Measurements from ENCODE around the gene GRM4.
"Not testable (repeated sequence)": the region's sequence is repeated elsewhere in the genome, so short reads cannot be mapped to it uniquely, and the experiment has no call there.

The GRM4 gene

GRCh38 chr6:34018961-34019606 lies 126.8 kb downstream of the GRM4 start:
- Histone ChIP-seq H3K4me1 (ENCODE audit: control insufficient read depth, insufficient read depth, low read length) (no peaks in the 10 kb centered on the region), H3K27me3 (ENCODE audit: control insufficient read depth, insufficient read depth, low read length) (no peaks in the 10 kb centered on the region), H3K36me3 (ENCODE audit: control insufficient read depth, insufficient read depth, low read length) (no peaks in the 10 kb centered on the region), H3K9ac (ENCODE audit: low read length) (no peak overlapping the region), H3K4me3 (ENCODE audit: low read length) (no peak overlapping the region), H3K27ac (ENCODE audit: low read depth, low read length) (no peak overlapping the region)

DNA sequence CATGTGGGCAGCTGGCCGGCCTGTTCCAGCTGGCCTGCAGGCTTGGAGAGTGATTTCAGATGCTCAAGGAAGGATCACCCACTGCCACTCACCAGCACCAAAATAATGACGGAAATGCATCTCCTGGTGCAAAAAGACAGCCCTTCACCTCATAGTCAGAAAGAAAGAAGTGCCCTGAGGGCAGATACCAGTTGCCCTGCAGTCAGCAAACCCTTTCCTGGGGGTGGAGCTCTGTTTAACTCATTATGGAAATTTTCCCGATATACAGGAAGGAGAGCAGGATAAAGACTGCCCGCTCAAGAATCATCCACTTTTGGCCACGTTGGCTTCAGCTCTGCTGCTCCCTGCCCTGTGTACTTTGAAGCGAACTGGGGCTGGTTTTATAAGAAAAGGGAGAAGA lies 127.9 kb downstream of the GRM4 start:
- Histone ChIP-seq H3K9ac (ENCODE audit: low read length) (no peak overlapping the region), H3K36me3 (ENCODE audit: control insufficient read depth, insufficient read depth, low read length) (no peaks in the 10 kb centered on the region), H3K4me3 (ENCODE audit: low read length) (no peak overlapping the region), H3K4me1 (ENCODE audit: control insufficient read depth, insufficient read depth, low read length) (no peaks in the 10 kb centered on the region), H3K27ac (ENCODE audit: low read depth, low read length) (no peak overlapping the region), H3K27me3 (ENCODE audit: control insufficient read depth, insufficient read depth, low read length) (no peaks in the 10 kb centered on the region)

DNA sequence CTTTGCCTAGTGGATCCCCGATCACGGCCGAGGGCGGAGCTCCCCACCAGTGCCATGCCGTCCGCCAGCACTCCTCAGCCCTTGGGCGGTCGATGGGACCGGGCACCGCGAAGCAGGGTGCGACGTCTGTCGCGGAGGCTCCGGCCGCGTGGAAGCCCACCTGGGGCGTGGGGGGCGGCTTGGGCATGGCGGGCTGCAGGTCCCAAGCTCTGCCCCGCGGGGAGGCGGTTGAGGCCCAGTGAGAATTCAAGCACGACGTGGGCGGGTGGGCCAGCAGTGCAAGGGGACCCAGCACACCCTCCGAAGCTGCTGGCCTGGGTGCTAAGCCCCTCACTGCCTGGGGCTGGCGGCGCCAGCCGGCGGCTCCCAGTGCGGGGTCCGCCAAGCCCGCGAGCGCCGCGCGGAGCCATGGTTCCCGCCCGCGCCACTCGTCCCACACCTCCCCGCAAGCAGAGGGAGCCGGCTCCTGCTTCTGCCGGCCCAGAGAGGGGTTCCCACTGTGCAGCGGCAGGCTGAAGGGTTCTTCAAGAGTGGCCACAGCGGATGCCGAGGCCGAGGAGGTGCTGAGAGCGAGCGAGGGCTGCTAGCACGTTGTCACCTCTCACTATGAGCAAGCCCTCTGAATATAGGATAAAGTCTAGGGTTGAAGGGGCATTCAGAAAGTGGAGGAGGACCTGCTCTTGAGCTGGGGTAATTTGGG lies 128.6 kb downstream of the GRM4 start:
- H3K9ac ChIP-seq (ENCODE audit: low read length) = no peak overlapping the region
- no peak overlapping the region for H3K4me3 ChIP-seq (ENCODE audit: low read length)
- H3K36me3 ChIP-seq (ENCODE audit: control insufficient read depth, insufficient read depth, low read length) = no peaks in the 10 kb centered on the region
- H3K27me3 ChIP-seq (ENCODE audit: control insufficient read depth, insufficient read depth, low read length) = no peaks in the 10 kb centered on the region
- H3K27ac ChIP-seq (ENCODE audit: low read depth, low read length) = no peak overlapping the region
- no peaks in the 10 kb centered on the region for H3K4me1 ChIP-seq (ENCODE audit: control insufficient read depth, insufficient read depth, low read length)

DNA sequence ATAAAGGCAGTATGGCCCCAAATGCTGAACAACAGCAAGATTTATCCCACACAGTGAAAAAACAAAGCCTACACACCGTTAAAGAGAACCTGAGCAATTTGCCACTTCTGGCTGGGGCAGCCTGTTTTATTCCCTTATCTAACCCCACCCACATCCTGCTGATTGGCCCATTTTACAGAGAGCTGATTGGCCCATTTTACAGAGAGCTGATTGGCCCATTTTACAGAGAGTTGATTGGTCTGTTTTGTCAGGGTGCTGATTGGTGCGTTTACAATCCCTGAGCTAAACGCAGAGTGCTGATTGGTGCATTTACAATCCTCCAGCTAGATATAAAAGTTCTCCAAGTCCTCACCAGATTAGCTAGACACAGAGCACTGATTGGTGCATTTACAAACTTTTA lies 129.3 kb downstream of the GRM4 start:
- not testable (repeated sequence) for H3K27me3 ChIP-seq (ENCODE audit: control insufficient read depth, insufficient read depth, low read length); H3K4me3 ChIP-seq (ENCODE audit: low read length); H3K36me3 ChIP-seq (ENCODE audit: control insufficient read depth, insufficient read depth, low read length)

DNA sequence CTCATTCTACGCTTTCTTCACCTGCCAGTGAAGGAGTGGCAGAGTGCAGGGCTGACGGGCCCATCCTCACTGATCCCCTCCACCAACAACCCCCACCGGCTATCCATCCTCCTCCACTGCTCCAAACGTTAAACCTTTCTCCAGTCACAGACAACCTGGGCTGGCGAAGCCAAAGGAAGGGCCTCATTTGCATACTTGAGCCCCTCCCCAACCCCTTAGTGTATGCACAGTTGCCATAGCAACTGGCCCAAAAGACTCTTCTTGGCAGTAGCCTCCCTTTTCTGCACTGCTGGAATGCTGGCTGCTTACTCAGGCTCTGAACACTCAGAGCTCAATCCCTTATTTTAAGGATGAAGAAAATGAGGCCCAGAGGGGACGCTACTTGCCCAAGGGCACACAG lies 130.3 kb downstream of the GRM4 start:
- H3K9ac ChIP-seq (ENCODE audit: low read length) = no peak overlapping the region
- no peak overlapping the region for H3K27ac ChIP-seq (ENCODE audit: low read depth, low read length)
- no peak overlapping the region for H3K4me3 ChIP-seq (ENCODE audit: low read length)

More for the DNA sequence above, 129.3 kb downstream of the GRM4 start:
- not testable (repeated sequence) for H3K4me1 ChIP-seq (ENCODE audit: control insufficient read depth, insufficient read depth, low read length); H3K9ac ChIP-seq (ENCODE audit: low read length); H3K27ac ChIP-seq (ENCODE audit: low read depth, low read length)

DNA sequence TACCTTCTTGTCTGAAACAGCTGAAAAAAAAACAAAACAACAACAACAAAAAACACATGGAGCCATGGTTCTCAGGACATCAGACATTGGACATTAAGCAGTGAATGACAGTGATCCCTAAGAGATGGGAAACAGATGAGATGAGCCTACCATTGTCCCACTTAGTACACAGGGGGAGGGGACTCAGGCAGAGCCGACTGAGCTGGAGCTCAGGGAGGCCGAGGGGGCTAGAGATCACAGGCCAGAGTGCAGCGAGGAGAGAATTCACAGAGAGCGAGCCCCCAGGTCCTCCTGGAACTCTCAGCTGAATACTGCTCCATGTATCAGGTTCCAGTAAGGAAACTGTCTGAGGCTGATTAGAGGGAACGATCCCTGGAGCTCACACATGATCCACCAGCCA lies 134.6 kb downstream of the GRM4 start:
- Histone ChIP-seq H3K4me1 (ENCODE audit: control insufficient read depth, insufficient read depth, low read length) (no peaks in the 10 kb centered on the region), H3K4me3 (ENCODE audit: low read length) (no peak overlapping the region), H3K27ac (ENCODE audit: low read depth, low read length) (no peak overlapping the region), H3K36me3 (ENCODE audit: control insufficient read depth, insufficient read depth, low read length) (no peaks in the 10 kb centered on the region), H3K27me3 (ENCODE audit: control insufficient read depth, insufficient read depth, low read length) (peaks cover 2% of the 10 kb centered on the region), H3K9ac (ENCODE audit: low read length) (no peak overlapping the region)

More for the DNA sequence above, 130.3 kb downstream of the GRM4 start:
- Histone ChIP-seq H3K27me3 (ENCODE audit: control insufficient read depth, insufficient read depth, low read length) (no peaks in the 10 kb centered on the region), H3K36me3 (ENCODE audit: control insufficient read depth, insufficient read depth, low read length) (no peaks in the 10 kb centered on the region), H3K4me1 (ENCODE audit: control insufficient read depth, insufficient read depth, low read length) (no peaks in the 10 kb centered on the region)

DNA sequence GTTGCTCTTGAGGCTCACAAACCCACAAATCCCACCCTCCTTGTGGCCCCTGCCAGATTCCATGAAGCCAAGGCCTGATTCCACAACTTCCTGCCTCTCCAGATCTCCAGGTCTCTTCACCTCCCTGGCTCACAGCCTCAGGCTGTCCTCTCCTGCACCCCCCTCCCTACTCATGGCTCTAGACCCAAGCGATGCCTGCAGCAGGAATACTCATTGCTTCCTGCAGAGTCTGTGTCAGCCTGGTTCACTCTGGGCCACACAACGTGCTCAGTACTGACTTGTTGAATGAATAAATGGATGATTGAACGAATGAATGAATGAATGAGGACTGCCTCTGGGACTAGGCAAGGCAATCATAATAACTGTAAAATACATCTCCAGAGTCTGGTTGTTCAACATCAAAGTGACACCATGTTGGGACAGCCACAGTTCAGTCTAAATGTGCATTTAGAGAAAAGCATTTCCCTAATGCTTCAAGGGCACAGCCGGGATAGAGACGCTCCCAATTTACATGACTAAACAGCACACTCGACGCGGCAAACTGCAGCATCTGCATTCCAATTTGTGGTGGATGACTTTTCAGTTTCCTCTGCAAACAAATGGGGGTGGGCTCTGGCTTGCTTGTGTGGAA lies 139.9 kb downstream of the GRM4 start:
- Histone ChIP-seq H3K27ac (ENCODE audit: low read depth, low read length) (no peak overlapping the region), H3K36me3 (ENCODE audit: control insufficient read depth, insufficient read depth, low read length) (no peaks in the 10 kb centered on the region), H3K4me1 (ENCODE audit: control insufficient read depth, insufficient read depth, low read length) (no peaks in the 10 kb centered on the region), H3K4me3 (ENCODE audit: low read length) (no peak overlapping the region), H3K27me3 (ENCODE audit: control insufficient read depth, insufficient read depth, low read length) (peaks cover 2% of the 10 kb centered on the region), H3K9ac (ENCODE audit: low read length) (no peak overlapping the region)

- H3K36me3 ChIP-seq (ENCODE audit: control insufficient read depth, insufficient read depth, low read length) = no peaks in the 10 kb centered on the region
- no peaks in the 10 kb centered on the region for H3K4me1 ChIP-seq (ENCODE audit: control insufficient read depth, insufficient read depth, low read length)
- H3K27me3 ChIP-seq (ENCODE audit: control insufficient read depth, insufficient read depth, low read length) = peaks cover 2% of the 10 kb centered on the region
- no peak overlapping the region for H3K4me3 ChIP-seq (ENCODE audit: low read length)
- H3K9ac ChIP-seq (ENCODE audit: low read length) = no peak overlapping the region
- no peak overlapping the region for H3K27ac ChIP-seq (ENCODE audit: low read depth, low read length)
These were observed 141.2 kb downstream of the GRM4 start for GRCh38 chr6:34004706-34005105.

DNA sequence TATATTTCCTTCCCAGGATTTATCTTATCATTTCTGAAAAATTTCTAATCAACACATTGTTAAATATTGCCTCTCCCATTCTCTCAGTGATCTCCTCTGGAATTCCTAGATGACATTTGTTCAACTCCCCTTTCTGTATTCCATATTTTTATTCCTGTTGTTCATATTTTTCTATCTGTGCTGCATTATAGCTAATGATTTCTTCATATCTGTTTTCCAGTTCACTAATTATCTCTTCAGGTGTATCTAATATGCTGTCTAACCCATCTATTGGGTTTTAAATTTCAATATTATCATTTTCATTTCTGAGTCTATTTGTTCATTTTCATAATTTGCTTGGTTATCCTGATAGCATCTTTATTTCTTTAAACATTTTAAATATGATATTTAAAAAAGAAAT lies 141.9 kb downstream of the GRM4 start:
- no peaks in the 10 kb centered on the region for H3K4me1 ChIP-seq (ENCODE audit: control insufficient read depth, insufficient read depth, low read length)
- peaks cover 2% of the 10 kb centered on the region for H3K27me3 ChIP-seq (ENCODE audit: control insufficient read depth, insufficient read depth, low read length)
- no peak overlapping the region for H3K9ac ChIP-seq (ENCODE audit: low read length)
- no peak overlapping the region for H3K27ac ChIP-seq (ENCODE audit: low read depth, low read length)
- no peaks in the 10 kb centered on the region for H3K36me3 ChIP-seq (ENCODE audit: control insufficient read depth, insufficient read depth, low read length)
- no peak overlapping the region for H3K4me3 ChIP-seq (ENCODE audit: low read length)

GRCh38 chr6:34001706-34002621 lies 143.9 kb downstream of the GRM4 start:
- Histone ChIP-seq H3K4me3 (ENCODE audit: low read length) (no peak overlapping the region), H3K36me3 (ENCODE audit: control insufficient read depth, insufficient read depth, low read length) (no peaks in the 10 kb centered on the region), H3K27ac (ENCODE audit: low read depth, low read length) (no peak overlapping the region), H3K27me3 (ENCODE audit: control insufficient read depth, insufficient read depth, low read length) (no peaks in the 10 kb centered on the region), H3K4me1 (ENCODE audit: control insufficient read depth, insufficient read depth, low read length) (no peaks in the 10 kb centered on the region), H3K9ac (ENCODE audit: low read length) (no peak overlapping the region)

DNA sequence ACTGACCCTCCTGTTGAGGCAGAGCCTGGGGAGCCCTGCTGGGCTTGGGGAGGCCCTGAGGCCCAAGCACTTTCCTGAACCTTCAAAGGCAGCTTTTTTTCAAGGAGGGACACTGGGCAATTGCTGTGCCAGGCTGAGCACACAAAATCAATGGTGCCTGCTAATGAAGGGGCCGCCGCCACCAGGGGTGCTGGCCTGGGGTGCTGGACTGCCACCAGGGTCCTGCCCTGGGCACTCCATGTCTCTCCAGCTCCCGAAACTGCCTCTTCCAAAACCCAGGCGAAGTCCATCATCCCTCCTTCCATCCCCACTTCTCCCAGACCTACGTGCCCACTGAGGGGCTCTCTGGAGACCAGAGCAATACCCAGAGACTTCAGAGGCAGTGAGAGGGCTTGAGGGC lies 145.6 kb downstream of the GRM4 start:
- H3K27ac ChIP-seq (ENCODE audit: low read depth, low read length) = no peak overlapping the region
- H3K9ac ChIP-seq (ENCODE audit: low read length) = no peak overlapping the region
- no peaks in the 10 kb centered on the region for H3K27me3 ChIP-seq (ENCODE audit: control insufficient read depth, insufficient read depth, low read length)
- H3K4me3 ChIP-seq (ENCODE audit: low read length) = no peak overlapping the region
- H3K36me3 ChIP-seq (ENCODE audit: control insufficient read depth, insufficient read depth, low read length) = no peaks in the 10 kb centered on the region
- no peaks in the 10 kb centered on the region for H3K4me1 ChIP-seq (ENCODE audit: control insufficient read depth, insufficient read depth, low read length)

DNA sequence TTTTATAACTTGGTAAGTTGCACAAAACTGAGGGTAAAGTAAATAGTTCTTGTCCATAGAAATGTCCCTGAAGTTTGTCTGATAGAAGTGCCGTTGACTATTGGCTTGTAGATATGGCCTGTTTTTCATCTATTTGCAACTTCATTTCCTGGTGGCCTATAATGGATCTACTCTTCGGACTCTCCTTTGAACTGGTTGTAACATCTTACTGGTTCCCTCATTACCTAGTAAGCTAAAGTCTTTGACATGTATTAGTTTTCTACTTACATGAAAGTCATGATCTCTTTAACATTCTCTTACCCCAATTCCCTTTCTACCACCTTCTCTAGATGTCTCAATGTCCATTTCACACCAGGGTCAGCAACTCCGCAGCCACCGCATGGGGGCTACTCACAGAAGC lies 146.3 kb downstream of the GRM4 start:
- no peaks in the 10 kb centered on the region for H3K4me1 ChIP-seq (ENCODE audit: control insufficient read depth, insufficient read depth, low read length)
- H3K9ac ChIP-seq (ENCODE audit: low read length) = no peak overlapping the region
- H3K27ac ChIP-seq (ENCODE audit: low read depth, low read length) = no peak overlapping the region

More for the DNA sequence above, 146.3 kb downstream of the GRM4 start:
- H3K4me3 ChIP-seq (ENCODE audit: low read length) = no peak overlapping the region
- H3K27me3 ChIP-seq (ENCODE audit: control insufficient read depth, insufficient read depth, low read length) = no peaks in the 10 kb centered on the region
- no peaks in the 10 kb centered on the region for H3K36me3 ChIP-seq (ENCODE audit: control insufficient read depth, insufficient read depth, low read length)
